HepG2 (cell line): Measurements from ENCODE around the gene ZNF563. TPM values are rescaled to one million over a fixed set of nuclear protein-coding genes. Genes with fewer than 3 reads are reported as not detected.

Experiments used
- ARNTL ChIP-seq: sonication (generic); formaldehyde crosslinking; IDR thresholded peaks from 2 replicates; pipeline ENCODE4 v1.4.0; 2020; ENCODE audit warnings: mild to moderate bottlenecking, missing genetic modification reagents
- FLYWCH1 ChIP-seq: sonication (generic); formaldehyde crosslinking; IDR thresholded peaks from 2 replicates; pipeline ENCODE4 v1.8.1; 2023; ENCODE audit warnings: mild to moderate bottlenecking, missing genetic modification reagents
- FOXK2 ChIP-seq: fragments of 450-650 bp; IDR thresholded peaks from 2 replicates; pipeline ENCODE4 v1.6.1; 2016
- FOXO1 ChIP-seq: sonication (generic); formaldehyde crosslinking; IDR thresholded peaks from 2 replicates; pipeline ENCODE4 v1.4.0; 2020; ENCODE audit warnings: missing genetic modification reagents
- IRX3 ChIP-seq: sonication (generic); formaldehyde crosslinking; IDR thresholded peaks from 2 replicates; pipeline ENCODE4 v1.8.1; 2023; ENCODE audit warnings: mild to moderate bottlenecking, low read depth, missing genetic modification reagents, borderline replicate concordance
- ISL2 ChIP-seq: sonication (generic); formaldehyde crosslinking; IDR thresholded peaks from 2 replicates; pipeline ENCODE4 v1.5.0; 2020; ENCODE audit warnings: missing genetic modification reagents
- MED1 ChIP-seq: sonication (generic); formaldehyde crosslinking; IDR thresholded peaks from 2 replicates; pipeline ENCODE4 v1.4.0; 2020; ENCODE audit warnings: missing genetic modification reagents
- NR2C2 ChIP-seq: sonication (generic); formaldehyde crosslinking; IDR thresholded peaks from 2 replicates; pipeline ENCODE4 v1.4.0; 2020; ENCODE audit warnings: missing genetic modification reagents, mild to moderate bottlenecking, moderate library complexity, borderline replicate concordance
- XBP1 ChIP-seq: sonication (generic); formaldehyde crosslinking; IDR thresholded peaks from 2 replicates; pipeline ENCODE4 v1.5.0; 2020; ENCODE audit warnings: missing genetic modification reagents
- ZMYM4 ChIP-seq: sonication (generic); formaldehyde crosslinking; IDR thresholded peaks from 2 replicates; pipeline ENCODE4 v1.8.1; 2023; ENCODE audit warnings: mild to moderate bottlenecking, missing genetic modification reagents
- ZNF121 ChIP-seq: sonication (generic); formaldehyde crosslinking; IDR thresholded peaks from 2 replicates; pipeline ENCODE4 v1.5.0; 2020; ENCODE audit warnings: mild to moderate bottlenecking, missing genetic modification reagents
- ZNF746 ChIP-seq: sonication (generic); formaldehyde crosslinking; IDR thresholded peaks from 2 replicates; pipeline ENCODE4 v1.8.0; 2022; ENCODE audit warnings: mild to moderate bottlenecking, missing genetic modification reagents
- ZNF749 ChIP-seq: sonication (generic); formaldehyde crosslinking; IDR thresholded peaks from 2 replicates; pipeline ENCODE4 v1.8.0; 2022; ENCODE audit warnings: mild to moderate bottlenecking, missing genetic modification reagents, moderate library complexity, borderline replicate concordance
- ZNF75D ChIP-seq: sonication (generic); formaldehyde crosslinking; IDR thresholded peaks from 2 replicates; pipeline ENCODE4 v1.8.1; 2023; ENCODE audit warnings: missing genetic modification reagents, mild to moderate bottlenecking, borderline replicate concordance
- ZNF788 ChIP-seq: sonication (generic); formaldehyde crosslinking; IDR thresholded peaks from 2 replicates; pipeline ENCODE4 v1.5.0; 2020; ENCODE audit warnings: mild to moderate bottlenecking, missing genetic modification reagents, borderline replicate concordance
- ZNF850 ChIP-seq: sonication (generic); formaldehyde crosslinking; conservative IDR thresholded peaks from 2 replicates; pipeline ENCODE4 v1.9.0; 2021; ENCODE audit warnings: mild to moderate bottlenecking, missing genetic modification reagents
- polyA plus RNA-seq, 8 experiments: library from polyadenylated mRNA; depleted of rRNA in 3 of 8; stranded (reverse) in 7 of 8; unstranded in 1 of 8; fragments of >200 nt; fragmentation: Illumina TruSeq in 4 of 8; extraction: Trizol in 4 of 8; gene quantifications; 2 replicates each; pipeline versions ENCODE4 v1.2.1 to v1.2.3, GENCODE V29; 2011 to 2016; ENCODE audit warnings: low read depth in 4 of 8, missing spikeins in 1 of 8, mixed read lengths in 1 of 8; ENCODE audit not compliant: insufficient read depth in 1 of 8
- total RNA-seq, 5 experiments: library from RNA; depleted of rRNA; stranded (reverse); fragments of >200 nt; fragmentation: Illumina TruSeq; extraction: Trizol; gene quantifications; 2 replicates each; pipeline ENCODE4 v1.2.3, GENCODE V29; 2016; ENCODE audit warnings: low read depth in 1 of 5
- TF ChIP-seq, protein P1 (sequence below): fragments of 450-650 bp; IDR thresholded peaks from 2 replicates; pipeline ENCODE4 v1.6.1; 2017; ENCODE audit warnings: mild to moderate bottlenecking
- TF ChIP-seq, protein P2 (sequence below): sonication (generic); formaldehyde crosslinking; IDR thresholded peaks from 2 replicates; pipeline ENCODE4 v1.4.0; 2020; ENCODE audit warnings: missing genetic modification reagents
- TF ChIP-seq, protein P3 (sequence below): sonication (generic); formaldehyde crosslinking; IDR thresholded peaks from one replicate; pipeline ENCODE4 v1.5.1; 2020; ENCODE audit warnings: mild to moderate bottlenecking, missing genetic modification reagents; ENCODE audit errors: not compliant biosample characterization

The ZNF563 gene
- total and polyA plus RNA-seq, 2 of the 13 experiments (the other 11 are each of a cell fraction or from before 2014, with no cell fraction given): 7.5 to 19.5 TPM

DNA sequence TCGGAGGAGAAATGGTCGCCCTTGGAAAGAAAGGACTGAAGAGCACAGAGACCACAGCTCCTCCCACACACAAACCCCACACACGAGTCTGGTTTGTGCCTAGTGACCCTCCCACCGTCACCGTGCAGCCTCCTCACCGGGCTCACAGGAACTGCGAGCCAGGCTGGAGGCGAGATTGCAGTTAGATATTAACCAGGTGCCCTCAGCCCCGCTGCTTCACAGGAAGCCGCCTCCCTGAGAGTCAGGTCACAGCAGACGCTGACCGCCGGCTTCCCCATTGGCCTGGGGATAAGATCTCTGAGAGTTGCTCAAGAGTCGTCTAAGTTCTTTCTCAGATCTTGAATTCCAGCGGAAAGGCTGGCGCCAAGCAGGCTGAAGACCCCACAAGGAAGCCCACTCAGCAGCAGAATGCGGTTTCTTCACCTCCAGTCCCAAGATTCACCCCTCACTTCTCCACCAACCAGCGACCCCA, 39.6 kb downstream of the ZNF563 start (continued):
- TF ChIP-seq NR2C2: no peak
- TF ChIP-seq, protein P1, sequence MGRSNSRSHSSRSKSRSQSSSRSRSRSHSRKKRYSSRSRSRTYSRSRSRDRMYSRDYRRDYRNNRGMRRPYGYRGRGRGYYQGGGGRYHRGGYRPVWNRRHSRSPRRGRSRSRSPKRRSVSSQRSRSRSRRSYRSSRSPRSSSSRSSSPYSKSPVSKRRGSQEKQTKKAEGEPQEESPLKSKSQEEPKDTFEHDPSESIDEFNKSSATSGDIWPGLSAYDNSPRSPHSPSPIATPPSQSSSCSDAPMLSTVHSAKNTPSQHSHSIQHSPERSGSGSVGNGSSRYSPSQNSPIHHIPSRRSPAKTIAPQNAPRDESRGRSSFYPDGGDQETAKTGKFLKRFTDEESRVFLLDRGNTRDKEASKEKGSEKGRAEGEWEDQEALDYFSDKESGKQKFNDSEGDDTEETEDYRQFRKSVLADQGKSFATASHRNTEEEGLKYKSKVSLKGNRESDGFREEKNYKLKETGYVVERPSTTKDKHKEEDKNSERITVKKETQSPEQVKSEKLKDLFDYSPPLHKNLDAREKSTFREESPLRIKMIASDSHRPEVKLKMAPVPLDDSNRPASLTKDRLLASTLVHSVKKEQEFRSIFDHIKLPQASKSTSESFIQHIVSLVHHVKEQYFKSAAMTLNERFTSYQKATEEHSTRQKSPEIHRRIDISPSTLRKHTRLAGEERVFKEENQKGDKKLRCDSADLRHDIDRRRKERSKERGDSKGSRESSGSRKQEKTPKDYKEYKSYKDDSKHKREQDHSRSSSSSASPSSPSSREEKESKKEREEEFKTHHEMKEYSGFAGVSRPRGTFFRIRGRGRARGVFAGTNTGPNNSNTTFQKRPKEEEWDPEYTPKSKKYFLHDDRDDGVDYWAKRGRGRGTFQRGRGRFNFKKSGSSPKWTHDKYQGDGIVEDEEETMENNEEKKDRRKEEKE: no peak
- TF ChIP-seq XBP1 (CRISPR knock-in tag): no peak
- 0 out of 2 replicates have a peak, but pooled peaks have one; percentile 41 for TF ChIP-seq FOXO1 (CRISPR knock-in tag)
- no peak; the same call in 1 of the 2 replicates for TF ChIP-seq ZNF788 (CRISPR knock-in tag)
- TF ChIP-seq FLYWCH1: no peak
- TF ChIP-seq, protein P2, sequence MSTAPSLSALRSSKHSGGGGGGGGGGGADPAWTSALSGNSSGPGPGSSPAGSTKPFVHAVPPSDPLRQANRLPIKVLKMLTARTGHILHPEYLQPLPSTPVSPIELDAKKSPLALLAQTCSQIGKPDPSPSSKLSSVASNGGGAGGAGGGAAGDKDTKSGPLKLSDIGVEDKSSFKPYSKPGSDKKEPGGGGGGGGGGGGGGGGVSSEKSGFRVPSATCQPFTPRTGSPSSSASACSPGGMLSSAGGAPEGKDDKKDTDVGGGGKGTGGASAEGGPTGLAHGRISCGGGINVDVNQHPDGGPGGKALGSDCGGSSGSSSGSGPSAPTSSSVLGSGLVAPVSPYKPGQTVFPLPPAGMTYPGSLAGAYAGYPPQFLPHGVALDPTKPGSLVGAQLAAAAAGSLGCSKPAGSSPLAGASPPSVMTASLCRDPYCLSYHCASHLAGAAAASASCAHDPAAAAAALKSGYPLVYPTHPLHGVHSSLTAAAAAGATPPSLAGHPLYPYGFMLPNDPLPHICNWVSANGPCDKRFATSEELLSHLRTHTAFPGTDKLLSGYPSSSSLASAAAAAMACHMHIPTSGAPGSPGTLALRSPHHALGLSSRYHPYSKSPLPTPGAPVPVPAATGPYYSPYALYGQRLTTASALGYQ (CRISPR knock-in tag): 0 out of 2 replicates have a peak, but pooled peaks have one; percentile 28
- TF ChIP-seq MED1: peak; percentile 81
- TF ChIP-seq, protein P3, sequence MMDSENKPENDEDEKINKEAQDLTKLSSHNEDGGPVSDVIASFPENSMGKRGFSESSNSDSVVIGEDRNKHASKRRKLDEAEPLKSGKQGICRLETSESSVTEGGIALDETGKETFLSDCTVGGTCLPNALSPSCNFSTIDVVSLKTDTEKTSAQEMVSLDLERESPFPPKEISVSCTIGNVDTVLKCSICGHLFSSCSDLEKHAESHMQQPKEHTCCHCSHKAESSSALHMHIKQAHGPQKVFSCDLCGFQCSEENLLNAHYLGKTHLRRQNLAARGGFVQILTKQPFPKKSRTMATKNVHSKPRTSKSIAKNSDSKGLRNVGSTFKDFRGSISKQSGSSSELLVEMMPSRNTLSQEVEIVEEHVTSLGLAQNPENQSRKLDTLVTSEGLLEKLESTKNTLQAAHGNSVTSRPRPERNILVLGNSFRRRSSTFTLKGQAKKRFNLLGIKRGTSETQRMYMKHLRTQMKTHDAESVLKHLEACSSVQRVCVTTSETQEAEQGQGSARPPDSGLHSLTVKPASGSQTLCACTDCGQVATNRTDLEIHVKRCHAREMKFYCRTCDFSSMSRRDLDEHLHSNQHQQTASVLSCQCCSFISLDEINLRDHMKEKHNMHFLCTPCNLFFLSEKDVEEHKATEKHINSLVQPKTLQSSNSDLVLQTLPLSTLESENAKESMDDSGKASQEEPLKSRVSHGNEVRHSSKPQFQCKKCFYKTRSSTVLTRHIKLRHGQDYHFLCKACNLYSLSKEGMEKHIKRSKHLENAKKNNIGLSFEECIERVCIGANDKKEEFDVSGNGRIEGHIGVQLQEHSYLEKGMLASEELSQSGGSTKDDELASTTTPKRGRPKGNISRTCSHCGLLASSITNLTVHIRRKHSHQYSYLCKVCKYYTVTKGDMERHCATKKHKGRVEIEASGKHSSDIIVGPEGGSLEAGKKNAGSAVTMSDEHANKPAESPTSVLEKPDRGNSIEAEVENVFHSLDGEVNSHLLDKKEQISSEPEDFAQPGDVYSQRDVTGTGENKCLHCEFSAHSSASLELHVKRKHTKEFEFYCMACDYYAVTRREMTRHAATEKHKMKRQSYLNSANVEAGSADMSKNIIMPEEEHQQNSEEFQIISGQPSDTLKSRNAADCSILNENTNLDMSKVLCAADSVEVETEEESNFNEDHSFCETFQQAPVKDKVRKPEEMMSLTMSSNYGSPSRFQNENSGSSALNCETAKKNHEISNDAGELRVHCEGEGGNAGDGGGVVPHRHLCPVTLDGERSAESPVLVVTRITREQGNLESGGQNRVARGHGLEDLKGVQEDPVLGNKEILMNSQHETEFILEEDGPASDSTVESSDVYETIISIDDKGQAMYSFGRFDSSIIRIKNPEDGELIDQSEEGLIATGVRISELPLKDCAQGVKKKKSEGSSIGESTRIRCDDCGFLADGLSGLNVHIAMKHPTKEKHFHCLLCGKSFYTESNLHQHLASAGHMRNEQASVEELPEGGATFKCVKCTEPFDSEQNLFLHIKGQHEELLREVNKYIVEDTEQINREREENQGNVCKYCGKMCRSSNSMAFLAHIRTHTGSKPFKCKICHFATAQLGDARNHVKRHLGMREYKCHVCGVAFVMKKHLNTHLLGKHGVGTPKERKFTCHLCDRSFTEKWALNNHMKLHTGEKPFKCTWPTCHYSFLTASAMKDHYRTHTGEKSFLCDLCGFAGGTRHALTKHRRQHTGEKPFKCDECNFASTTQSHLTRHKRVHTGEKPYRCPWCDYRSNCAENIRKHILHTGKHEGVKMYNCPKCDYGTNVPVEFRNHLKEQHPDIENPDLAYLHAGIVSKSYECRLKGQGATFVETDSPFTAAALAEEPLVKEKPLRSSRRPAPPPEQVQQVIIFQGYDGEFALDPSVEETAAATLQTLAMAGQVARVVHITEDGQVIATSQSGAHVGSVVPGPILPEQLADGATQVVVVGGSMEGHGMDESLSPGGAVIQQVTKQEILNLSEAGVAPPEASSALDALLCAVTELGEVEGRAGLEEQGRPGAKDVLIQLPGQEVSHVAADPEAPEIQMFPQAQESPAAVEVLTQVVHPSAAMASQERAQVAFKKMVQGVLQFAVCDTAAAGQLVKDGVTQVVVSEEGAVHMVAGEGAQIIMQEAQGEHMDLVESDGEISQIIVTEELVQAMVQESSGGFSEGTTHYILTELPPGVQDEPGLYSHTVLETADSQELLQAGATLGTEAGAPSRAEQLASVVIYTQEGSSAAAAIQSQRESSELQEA: no peak
- no peak for TF ChIP-seq ZNF121 (CRISPR knock-in tag)
- peak; percentile 54 for TF ChIP-seq ISL2 (CRISPR knock-in tag)
- no peak for TF ChIP-seq ZNF850
- no peak for TF ChIP-seq IRX3
- TF ChIP-seq ZNF75D: no peak
- no peak for TF ChIP-seq ZNF749 (CRISPR knock-in tag)
- no peak for TF ChIP-seq ARNTL
- no peak for TF ChIP-seq ZNF746 (CRISPR knock-in tag)
- TF ChIP-seq FOXK2: no peak
- peak; percentile 21; the same call in 1 of the 2 replicates for TF ChIP-seq ZMYM4
